ENCODE results near the gene KLHL11.

Gene KLHL11

DNA sequence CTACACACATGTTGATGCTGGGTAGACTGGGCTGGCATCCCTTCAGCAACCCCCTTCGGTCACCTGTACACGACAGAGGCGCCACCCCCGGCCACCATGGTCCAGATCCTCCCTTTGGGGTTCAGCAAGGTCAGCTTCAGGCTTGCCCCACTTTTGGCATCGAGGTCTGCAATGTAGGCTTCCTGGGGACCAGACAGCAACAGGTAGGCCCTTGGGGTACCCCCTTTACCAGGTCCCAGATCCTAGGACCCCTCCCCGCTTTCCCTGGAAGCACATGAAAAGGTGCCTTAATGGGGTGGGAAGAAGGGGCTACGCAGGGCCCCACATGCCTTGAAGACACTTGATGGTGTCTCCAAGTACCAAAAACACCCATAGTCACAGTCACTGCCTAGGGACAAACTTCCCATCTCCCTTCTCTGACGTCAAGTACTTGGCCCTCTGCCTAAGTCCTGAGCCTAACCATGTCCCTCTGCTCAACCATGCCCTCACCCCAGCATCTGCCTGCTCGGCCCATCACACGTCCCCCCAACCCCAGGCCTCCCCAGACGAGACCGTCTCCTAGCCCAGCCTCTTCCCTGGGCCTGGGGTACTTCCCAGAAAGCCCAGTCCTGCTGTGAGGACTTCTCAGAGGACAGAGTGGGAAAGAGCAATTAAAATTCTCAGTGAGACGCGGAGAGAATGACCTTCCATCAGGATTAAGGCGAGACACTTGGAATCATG, 41.4 kb upstream of the KLHL11 start:
- no peak overlapping the region for H3K4me3 ChIP-seq (ENCODE audit: insufficient read depth, low read depth, low read length, poor library complexity, severe bottlenecking)
- H3K4me1 ChIP-seq (ENCODE audit: control insufficient read depth, insufficient read depth, low read length, poor library complexity, severe bottlenecking): no peaks in the 10 kb centered on the region
- no peaks in the 10 kb centered on the region for H3K9me3 ChIP-seq (ENCODE audit: control insufficient read depth, low read length)
- H3K27me3 ChIP-seq (replicated peaks; ENCODE audit: control insufficient read depth, insufficient read depth, low read length, poor library complexity, severe bottlenecking): no peaks in the 10 kb centered on the region
- DNase-seq: no peak
- H3K27ac ChIP-seq (ENCODE audit: insufficient read depth, low read length, poor library complexity, severe bottlenecking): no peak overlapping the region
- H3K36me3 ChIP-seq (ENCODE audit: control insufficient read depth, insufficient read depth, low read length): peaks cover 68% of the 10 kb centered on the region

DNA sequence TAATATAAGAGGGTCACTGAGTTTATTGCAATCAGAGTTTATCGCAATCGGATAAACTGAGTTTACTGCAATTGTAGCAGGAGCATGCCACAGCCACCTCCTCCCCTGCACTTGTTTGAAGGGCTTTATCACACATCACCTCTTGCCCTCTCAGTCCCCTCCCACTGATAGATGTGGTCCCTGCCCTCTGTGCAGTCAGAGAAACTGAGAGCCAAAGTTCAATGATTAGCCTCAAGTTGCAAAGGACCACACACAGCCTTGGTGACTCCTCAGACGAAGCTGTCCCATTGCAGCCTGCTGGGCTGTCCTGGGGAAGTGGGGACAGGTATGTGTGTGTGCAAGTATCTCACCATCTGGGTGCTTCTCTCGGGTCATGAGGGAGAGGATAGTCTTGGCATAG, 39.9 kb upstream of the KLHL11 start:
- H3K4me3 ChIP-seq (ENCODE audit: insufficient read depth, low read depth, low read length, poor library complexity, severe bottlenecking): no peak overlapping the region
- no peak overlapping the region for H3K27ac ChIP-seq (ENCODE audit: insufficient read depth, low read length, poor library complexity, severe bottlenecking)
- no peak for DNase-seq
- H3K9me3 ChIP-seq (ENCODE audit: control insufficient read depth, low read length): no peaks in the 10 kb centered on the region
- no peaks in the 10 kb centered on the region for H3K4me1 ChIP-seq (ENCODE audit: control insufficient read depth, insufficient read depth, low read length, poor library complexity, severe bottlenecking)
- H3K27me3 ChIP-seq (replicated peaks; ENCODE audit: control insufficient read depth, insufficient read depth, low read length, poor library complexity, severe bottlenecking): no peaks in the 10 kb centered on the region
- peaks cover 64% of the 10 kb centered on the region for H3K36me3 ChIP-seq (ENCODE audit: control insufficient read depth, insufficient read depth, low read length)

DNA sequence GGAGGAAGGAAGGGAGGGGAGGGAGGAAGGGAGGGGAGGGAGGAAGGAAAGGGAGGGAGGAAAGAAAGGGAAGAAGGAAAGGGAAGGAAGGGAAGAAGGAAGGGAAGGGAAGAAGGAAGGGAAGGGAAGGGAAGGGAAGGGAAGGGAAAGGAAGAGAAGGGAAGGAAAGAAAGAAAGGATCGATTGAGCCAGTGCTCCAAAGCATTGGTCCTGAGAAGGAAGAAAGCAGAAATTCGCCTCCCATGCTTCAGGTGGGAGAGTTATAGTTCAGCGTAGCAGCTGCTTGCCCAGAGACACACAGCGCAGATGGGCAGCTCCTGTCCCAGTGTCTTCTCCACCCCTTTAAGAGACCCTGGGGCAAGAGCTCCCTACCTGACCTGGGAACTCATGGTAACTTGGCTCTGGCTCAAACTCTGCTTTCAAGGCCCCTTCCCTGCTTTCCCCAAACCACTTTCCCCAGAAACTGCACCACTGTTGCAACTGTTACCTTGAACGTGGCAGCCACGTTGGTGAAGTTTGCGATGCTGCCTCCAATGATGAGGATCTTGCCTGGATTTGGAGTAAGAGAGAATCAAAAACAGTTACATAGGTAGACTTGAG, 39.1 kb upstream of the KLHL11 start:
- Histone ChIP-seq H3K36me3 (ENCODE audit: control insufficient read depth, insufficient read depth, low read length) (peaks cover 57% of the 10 kb centered on the region), H3K4me1 (ENCODE audit: control insufficient read depth, insufficient read depth, low read length, poor library complexity, severe bottlenecking) (no peaks in the 10 kb centered on the region), H3K27ac (ENCODE audit: insufficient read depth, low read length, poor library complexity, severe bottlenecking) (no peak overlapping the region), H3K4me3 (ENCODE audit: insufficient read depth, low read depth, low read length, poor library complexity, severe bottlenecking) (no peak overlapping the region), H3K27me3 (replicated peaks; ENCODE audit: control insufficient read depth, insufficient read depth, low read length, poor library complexity, severe bottlenecking) (no peaks in the 10 kb centered on the region), H3K9me3 (ENCODE audit: control insufficient read depth, low read length) (no peaks in the 10 kb centered on the region)
- DNase-seq: no peak

DNA sequence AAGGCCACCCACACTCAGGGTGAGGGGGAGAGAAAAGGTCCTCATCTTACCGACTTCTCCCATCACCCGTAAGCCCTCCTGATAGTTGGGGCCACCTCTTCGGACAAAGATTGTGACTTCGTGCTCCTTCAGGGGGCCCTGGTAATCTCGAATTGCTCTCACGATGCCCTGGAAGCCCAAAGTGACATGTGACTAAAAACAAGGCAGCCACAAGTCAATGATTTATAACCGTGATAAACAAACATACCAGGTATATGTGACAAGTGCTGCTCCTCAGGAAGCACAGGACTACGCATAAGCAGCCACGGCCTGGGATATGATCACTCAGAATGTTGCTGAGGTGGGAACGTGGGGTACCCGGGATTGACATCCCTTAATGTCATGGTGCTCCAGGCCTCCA, 36.4 kb upstream of the KLHL11 start:
- no peak overlapping the region for H3K4me3 ChIP-seq (ENCODE audit: insufficient read depth, low read depth, low read length, poor library complexity, severe bottlenecking)
- no peaks in the 10 kb centered on the region for H3K4me1 ChIP-seq (ENCODE audit: control insufficient read depth, insufficient read depth, low read length, poor library complexity, severe bottlenecking)
- peaks cover 65% of the 10 kb centered on the region for H3K36me3 ChIP-seq (ENCODE audit: control insufficient read depth, insufficient read depth, low read length)
- no peaks in the 10 kb centered on the region for H3K27me3 ChIP-seq (replicated peaks; ENCODE audit: control insufficient read depth, insufficient read depth, low read length, poor library complexity, severe bottlenecking)
- no peak overlapping the region for H3K27ac ChIP-seq (ENCODE audit: insufficient read depth, low read length, poor library complexity, severe bottlenecking)
- H3K9me3 ChIP-seq (ENCODE audit: control insufficient read depth, low read length): no peaks in the 10 kb centered on the region
- no peak for DNase-seq

DNA sequence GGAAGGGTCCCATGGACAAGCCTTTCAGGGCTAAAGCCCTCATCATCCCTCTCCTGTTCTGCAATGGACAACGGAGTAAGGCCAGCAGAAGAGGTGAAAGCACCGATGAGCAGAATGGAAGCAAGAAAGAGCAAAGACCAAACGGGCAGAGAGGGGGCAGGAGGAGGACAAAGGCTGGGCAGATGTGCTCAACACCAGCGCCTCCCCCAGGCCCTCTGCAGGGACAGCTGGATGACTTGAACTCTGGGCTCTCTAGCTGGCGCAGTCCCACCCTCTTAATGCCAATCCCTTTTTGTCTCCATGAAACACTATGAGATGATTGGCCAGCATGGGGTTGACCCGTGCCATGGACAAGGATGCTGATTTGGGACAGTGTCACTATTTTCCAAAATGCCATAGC, 31.5 kb upstream of the KLHL11 start:
- Histone ChIP-seq H3K27ac (ENCODE audit: insufficient read depth, low read length, poor library complexity, severe bottlenecking) (no peak overlapping the region), H3K27me3 (replicated peaks; ENCODE audit: control insufficient read depth, insufficient read depth, low read length, poor library complexity, severe bottlenecking) (no peaks in the 10 kb centered on the region), H3K4me1 (ENCODE audit: control insufficient read depth, insufficient read depth, low read length, poor library complexity, severe bottlenecking) (no peaks in the 10 kb centered on the region), H3K4me3 (ENCODE audit: insufficient read depth, low read depth, low read length, poor library complexity, severe bottlenecking) (no peak overlapping the region), H3K9me3 (ENCODE audit: control insufficient read depth, low read length) (no peaks in the 10 kb centered on the region), H3K36me3 (ENCODE audit: control insufficient read depth, insufficient read depth, low read length) (peaks cover 85% of the 10 kb centered on the region)
- no peak for DNase-seq

DNA sequence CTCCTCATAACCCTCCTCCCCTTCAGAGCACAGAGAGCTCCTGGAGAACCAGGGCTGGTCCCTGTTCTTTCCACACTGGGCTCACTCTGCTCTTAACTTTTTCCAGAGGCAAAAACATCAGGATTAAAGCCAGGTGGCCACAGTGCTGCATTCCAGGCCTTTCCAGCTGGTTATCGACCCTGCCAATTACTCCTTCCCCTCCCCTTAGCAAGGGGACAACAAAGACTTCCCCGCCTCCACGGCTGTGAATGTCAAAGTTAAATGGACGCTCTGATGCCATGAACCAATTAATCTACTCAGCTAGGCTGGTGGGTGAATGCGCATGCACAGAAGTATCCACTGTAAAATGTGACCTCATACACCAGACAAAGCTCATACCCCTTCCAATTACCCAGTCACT, 30.4 kb upstream of the KLHL11 start:
- Histone ChIP-seq H3K9me3 (ENCODE audit: control insufficient read depth, low read length) (no peaks in the 10 kb centered on the region), H3K4me1 (ENCODE audit: control insufficient read depth, insufficient read depth, low read length, poor library complexity, severe bottlenecking) (no peaks in the 10 kb centered on the region)
- no peak for DNase-seq

DNA sequence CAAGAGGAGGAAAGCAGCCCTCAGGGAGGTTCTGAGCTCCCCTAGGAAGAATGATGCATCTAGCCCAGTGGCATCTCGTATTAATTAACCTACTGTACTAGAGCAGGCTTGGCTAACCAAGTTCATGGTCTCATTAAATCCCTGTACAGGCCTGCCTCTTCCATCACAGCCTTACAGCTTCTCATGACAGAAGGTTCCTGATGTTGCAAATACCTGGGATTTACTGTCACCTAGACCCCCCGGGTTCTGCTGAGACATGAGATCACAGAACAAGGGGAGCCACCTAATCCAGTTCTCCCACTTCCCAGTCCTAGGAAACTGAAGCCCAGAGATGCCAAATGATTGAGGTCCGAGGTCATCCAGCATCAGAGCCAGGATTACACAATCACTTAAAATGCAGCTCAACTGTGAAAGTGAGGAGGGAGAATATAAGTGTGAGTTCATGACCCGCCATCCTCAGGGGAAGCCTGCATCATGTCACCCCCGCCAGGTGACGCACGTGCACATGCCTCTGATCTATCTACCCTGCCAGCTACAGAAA, 29.6 kb upstream of the KLHL11 start:
- Histone ChIP-seq H3K4me3 (ENCODE audit: insufficient read depth, low read depth, low read length, poor library complexity, severe bottlenecking) (no peak overlapping the region), H3K9me3 (ENCODE audit: control insufficient read depth, low read length) (no peaks in the 10 kb centered on the region), H3K4me1 (ENCODE audit: control insufficient read depth, insufficient read depth, low read length, poor library complexity, severe bottlenecking) (no peaks in the 10 kb centered on the region), H3K27ac (ENCODE audit: insufficient read depth, low read length, poor library complexity, severe bottlenecking) (no peak overlapping the region), H3K36me3 (ENCODE audit: control insufficient read depth, insufficient read depth, low read length) (peaks cover 83% of the 10 kb centered on the region), H3K27me3 (replicated peaks; ENCODE audit: control insufficient read depth, insufficient read depth, low read length, poor library complexity, severe bottlenecking) (no peaks in the 10 kb centered on the region)
- DNase-seq: no peak

More for the DNA sequence above, 30.4 kb upstream of the KLHL11 start:
- no peak overlapping the region for H3K27ac ChIP-seq (ENCODE audit: insufficient read depth, low read length, poor library complexity, severe bottlenecking)
- no peak overlapping the region for H3K4me3 ChIP-seq (ENCODE audit: insufficient read depth, low read depth, low read length, poor library complexity, severe bottlenecking)
- peaks cover 83% of the 10 kb centered on the region for H3K36me3 ChIP-seq (ENCODE audit: control insufficient read depth, insufficient read depth, low read length)
- no peaks in the 10 kb centered on the region for H3K27me3 ChIP-seq (replicated peaks; ENCODE audit: control insufficient read depth, insufficient read depth, low read length, poor library complexity, severe bottlenecking)

DNA sequence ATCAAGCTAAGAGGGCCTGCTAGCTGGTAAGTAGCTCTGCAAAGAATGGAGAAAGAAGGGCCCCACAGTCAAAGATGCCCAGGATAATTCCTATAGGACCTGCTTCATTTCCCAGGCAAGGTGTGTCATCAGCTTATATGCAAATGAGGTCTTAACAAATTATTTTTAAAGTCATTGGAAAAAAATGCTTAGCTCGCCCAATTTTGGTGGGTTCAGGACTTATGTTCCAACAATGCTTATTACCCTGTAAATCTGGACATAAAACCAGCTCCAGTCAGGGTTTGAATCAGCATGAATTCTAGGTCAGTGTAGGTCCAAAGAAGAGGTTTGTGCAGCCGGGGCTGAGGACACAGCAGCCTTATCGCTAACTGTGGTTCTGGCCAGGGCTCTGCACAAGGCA, 28.2 kb upstream of the KLHL11 start:
- Histone ChIP-seq H3K27ac (ENCODE audit: insufficient read depth, low read length, poor library complexity, severe bottlenecking) (no peak overlapping the region), H3K4me1 (ENCODE audit: control insufficient read depth, insufficient read depth, low read length, poor library complexity, severe bottlenecking) (no peaks in the 10 kb centered on the region), H3K27me3 (replicated peaks; ENCODE audit: control insufficient read depth, insufficient read depth, low read length, poor library complexity, severe bottlenecking) (no peaks in the 10 kb centered on the region), H3K36me3 (ENCODE audit: control insufficient read depth, insufficient read depth, low read length) (peaks cover 78% of the 10 kb centered on the region), H3K4me3 (ENCODE audit: insufficient read depth, low read depth, low read length, poor library complexity, severe bottlenecking) (no peak overlapping the region), H3K9me3 (ENCODE audit: control insufficient read depth, low read length) (no peaks in the 10 kb centered on the region)
- DNase-seq: no peak

DNA sequence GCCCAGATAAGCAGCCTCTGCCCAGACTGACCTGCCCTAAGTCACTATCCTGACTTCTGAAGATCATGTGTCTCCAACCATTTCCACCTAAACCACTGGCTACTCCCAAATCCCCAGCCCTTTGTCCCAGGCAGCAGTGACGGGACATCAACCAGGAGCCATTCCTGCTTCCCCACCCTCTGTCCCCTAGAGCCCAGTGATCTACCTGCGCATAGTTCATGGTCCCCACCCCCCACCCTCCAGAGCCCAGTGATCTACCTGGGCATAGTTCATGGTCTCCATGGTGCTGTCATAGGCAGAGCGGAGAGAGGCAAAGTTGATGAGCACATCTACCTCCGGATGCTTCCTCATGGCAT, 26.8 kb upstream of the KLHL11 start:
- Histone ChIP-seq H3K27ac (ENCODE audit: insufficient read depth, low read length, poor library complexity, severe bottlenecking) (no peak overlapping the region), H3K36me3 (ENCODE audit: control insufficient read depth, insufficient read depth, low read length) (peaks cover 74% of the 10 kb centered on the region), H3K27me3 (replicated peaks; ENCODE audit: control insufficient read depth, insufficient read depth, low read length, poor library complexity, severe bottlenecking) (no peaks in the 10 kb centered on the region), H3K9me3 (ENCODE audit: control insufficient read depth, low read length) (no peaks in the 10 kb centered on the region), H3K4me1 (ENCODE audit: control insufficient read depth, insufficient read depth, low read length, poor library complexity, severe bottlenecking) (no peaks in the 10 kb centered on the region), H3K4me3 (ENCODE audit: insufficient read depth, low read depth, low read length, poor library complexity, severe bottlenecking) (no peak overlapping the region)
- DNase-seq: no peak

DNA sequence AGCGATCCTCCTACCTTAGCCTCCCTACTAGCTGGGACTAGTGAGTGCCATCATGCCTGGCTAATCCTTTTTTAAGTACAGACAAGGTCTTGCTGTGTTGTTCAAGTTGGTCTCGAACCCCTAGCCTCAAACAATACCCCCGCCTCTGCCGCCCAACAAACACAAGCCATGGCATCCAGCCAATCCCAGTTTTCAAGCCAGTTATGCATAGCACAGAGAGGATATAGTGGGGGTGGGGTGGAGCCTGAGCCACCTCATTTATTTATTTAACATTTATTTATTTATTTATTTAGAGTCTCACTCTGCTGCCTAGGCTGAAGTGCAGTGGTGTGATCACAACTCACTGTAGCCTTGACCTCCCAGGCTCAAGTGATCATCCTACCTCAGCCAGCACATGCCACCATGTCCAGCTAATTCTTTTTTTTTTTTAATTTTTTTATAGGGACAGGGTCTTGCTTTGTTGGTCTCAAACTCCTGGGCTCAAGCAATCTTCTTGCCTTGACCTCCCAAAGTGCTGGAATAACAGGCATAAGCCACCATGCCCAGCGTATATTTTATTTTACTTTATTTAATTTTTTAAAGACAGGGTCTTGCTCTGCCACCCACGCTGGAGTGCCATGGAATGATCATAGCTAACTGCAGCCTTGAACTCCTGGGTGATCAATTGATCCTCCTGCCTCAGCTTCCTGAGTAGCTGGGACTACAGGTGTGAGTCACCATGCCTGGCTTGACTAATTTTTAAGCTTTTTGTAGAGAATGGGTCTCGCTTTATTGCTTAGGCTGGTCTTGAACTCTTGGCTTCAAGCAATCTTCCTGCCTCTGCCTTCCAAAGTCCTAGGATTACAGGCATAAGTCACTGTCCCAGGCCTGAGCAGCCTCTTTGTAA, 26.2 kb upstream of the KLHL11 start:
- Histone ChIP-seq H3K36me3 (ENCODE audit: control insufficient read depth, insufficient read depth, low read length) (peaks cover 74% of the 10 kb centered on the region), H3K4me1 (ENCODE audit: control insufficient read depth, insufficient read depth, low read length, poor library complexity, severe bottlenecking) (no peaks in the 10 kb centered on the region), H3K27me3 (replicated peaks; ENCODE audit: control insufficient read depth, insufficient read depth, low read length, poor library complexity, severe bottlenecking) (no peaks in the 10 kb centered on the region), H3K9me3 (ENCODE audit: control insufficient read depth, low read length) (no peaks in the 10 kb centered on the region), H3K27ac (ENCODE audit: insufficient read depth, low read length, poor library complexity, severe bottlenecking) (no peak overlapping the region), H3K4me3 (ENCODE audit: insufficient read depth, low read depth, low read length, poor library complexity, severe bottlenecking) (no peak overlapping the region)
- DNase-seq: no peak
